OCI-LY3 (cell line): Measurements from ENCODE around the gene XPO5.
"Not testable (repeated sequence)": the region's sequence is repeated elsewhere in the genome, so short reads cannot be mapped to it uniquely, and the experiment has no call there.

ENCODE experiments used
- H2AFZ ChIP-seq: fragments of 200-600, 300-600 bp; shearing (Covaris generic); 2 replicates; pipeline ENCODE4 v1.6.0; 2014; ENCODE audit warnings: antibody characterized with exemption, low read depth, low read length
- H3K27ac ChIP-seq: fragments of 200-600, 300-600 bp; sonication (generic); 2 replicates; pipeline ENCODE4 v1.5.1; 2014; ENCODE audit warnings: mild to moderate bottlenecking, low read length, moderate library complexity, mixed read lengths
- H3K27me3 ChIP-seq: fragments of 200-600, 300-600 bp; sonication (generic); 2 replicates; pipeline ENCODE4 v1.6.1; 2014; ENCODE audit warnings: low read depth, low read length, mixed read lengths
- H3K36me3 ChIP-seq: fragments of 200-600, 300-600 bp; sonication (generic); replicated peaks from 2 replicates; pipeline ENCODE3; 2014; ENCODE audit warnings: low read depth, low read length, mixed read lengths
- H3K4me1 ChIP-seq: fragments of 300-600, 200-600 bp; sonication (generic); 2 replicates; pipeline ENCODE4 v1.6.1; 2014; ENCODE audit warnings: low read length, mixed read lengths
- H3K4me2 ChIP-seq: fragments of 200-600, 300-600 bp; sonication (generic); 2 replicates; pipeline ENCODE4 v1.6.1; 2014; ENCODE audit warnings: low read length, mixed read lengths
- H3K4me3 ChIP-seq: fragments of 300-600, 200-600 bp; sonication (generic); 2 replicates; pipeline ENCODE4 v1.5.1; 2014; ENCODE audit warnings: antibody characterized with exemption, mild to moderate bottlenecking, low read length, moderate library complexity
- H3K79me2 ChIP-seq: fragments of 300-600, 200-600 bp; shearing (Covaris generic); 2 replicates; pipeline ENCODE4 v1.6.1; 2014; ENCODE audit warnings: mild to moderate bottlenecking, low read length, mixed read lengths
- H3K9ac ChIP-seq: fragments of 300-600, 200-600 bp; shearing (Covaris generic); 2 replicates; pipeline ENCODE4 v1.6.0; 2014; ENCODE audit warnings: mild to moderate bottlenecking, low read length, moderate library complexity
- H3K9me3 ChIP-seq: fragments of 200-600, 300-600 bp; shearing (Covaris generic); 2 replicates; pipeline ENCODE4 v1.6.1; 2014; ENCODE audit warnings: low read length, mixed read lengths; ENCODE audit not compliant: insufficient read depth
- H4K20me1 ChIP-seq: fragments of 200-600, 300-600 bp; sonication (generic); 2 replicates; pipeline ENCODE4 v1.6.1; 2016; ENCODE audit warnings: low read length, mixed read lengths; ENCODE audit not compliant: insufficient read depth
- CTCF ChIP-seq: fragments of 200-600, 300-600 bp; sonication (generic); IDR thresholded peaks from 2 replicates; pipeline ENCODE4 v1.5.1; 2014; ENCODE audit warnings: antibody characterized with exemption, low read length, low read depth
- EZH2phosphoT487 ChIP-seq: fragments of 200-600 bp; shearing (Covaris generic); IDR thresholded peaks from 2 replicates; pipeline ENCODE4 v1.6.1; 2018; ENCODE audit warnings: antibody characterized with exemption, mixed run types, low read depth

Gene XPO5

GRCh38 chr6:43600595-43600994, 24.8 kb upstream of the XPO5 start:
- TF ChIP-seq EZH2phosphoT487: no peak
- no peak for TF ChIP-seq CTCF
- Histone ChIP-seq H3K27ac (no peak overlapping the region), H4K20me1 (no peaks in the 10 kb centered on the region), H3K9ac (no peak overlapping the region), H3K4me3 (no peak overlapping the region), H3K27me3 (no peaks in the 10 kb centered on the region), H3K4me1 (no peaks in the 10 kb centered on the region), H3K4me2 (no peak overlapping the region), H3K9me3 (no peaks in the 10 kb centered on the region), H3K36me3 (peaks cover 49% of the 10 kb centered on the region), H3K79me2 (no peaks in the 10 kb centered on the region), H2AFZ (no peak overlapping the region)

GRCh38 chr6:43593938-43594337, 18.1 kb upstream of the XPO5 start:
- TF ChIP-seq EZH2phosphoT487: no peak
- TF ChIP-seq CTCF: no peak
- H4K20me1 ChIP-seq: no peaks in the 10 kb centered on the region
- no peak overlapping the region for H3K9ac ChIP-seq
- no peaks in the 10 kb centered on the region; the same call in 1 of the 2 replicates for H3K79me2 ChIP-seq
- no peaks in the 10 kb centered on the region for H3K9me3 ChIP-seq
- no peak overlapping the region for H3K4me2 ChIP-seq
- no peaks in the 10 kb centered on the region for H3K27me3 ChIP-seq
- no peak overlapping the region for H3K27ac ChIP-seq
- no peaks in the 10 kb centered on the region for H3K4me1 ChIP-seq
- peaks cover 35% of the 10 kb centered on the region for H3K36me3 ChIP-seq
- no peak overlapping the region for H2AFZ ChIP-seq
- H3K4me3 ChIP-seq: no peak overlapping the region

- H3K27ac ChIP-seq, H4K20me1 ChIP-seq, H3K9me3 ChIP-seq, H3K79me2 ChIP-seq, H3K4me3 ChIP-seq, H3K4me1 ChIP-seq, H2AFZ ChIP-seq, H3K27me3 ChIP-seq, H3K9ac ChIP-seq, H3K4me2 ChIP-seq: not testable (repeated sequence)
- H3K36me3 ChIP-seq: peaks cover 54% of the 10 kb centered on the region
These were observed 13.7 kb upstream of the XPO5 start for GRCh38 chr6:43589564-43589963.

- no peak overlapping the region for H3K4me2 ChIP-seq
- H3K9ac ChIP-seq: no peak overlapping the region
- H3K79me2 ChIP-seq: no peaks in the 10 kb centered on the region; the same call in 1 of the 2 replicates
- no peaks in the 10 kb centered on the region for H3K9me3 ChIP-seq
- H2AFZ ChIP-seq: no peak overlapping the region
- H3K27me3 ChIP-seq: no peaks in the 10 kb centered on the region
- H4K20me1 ChIP-seq: peaks cover 4% of the 10 kb centered on the region; the same call in 1 of the 2 replicates
- H3K4me1 ChIP-seq: peaks cover 7% of the 10 kb centered on the region
- no peak for TF ChIP-seq CTCF
- TF ChIP-seq EZH2phosphoT487: no peak
- no peak overlapping the region for H3K4me3 ChIP-seq
- H3K27ac ChIP-seq: no peak overlapping the region
- peaks cover 66% of the 10 kb centered on the region for H3K36me3 ChIP-seq
These were observed 12.4 kb upstream of the XPO5 start for GRCh38 chr6:43588194-43588593.

GRCh38 chr6:43584892-43585570, 9.2 kb upstream of the XPO5 start:
- Histone ChIP-seq H2AFZ (no peak overlapping the region), H3K9ac (no peak overlapping the region), H3K79me2 (peaks cover 9% of the 10 kb centered on the region), H3K36me3 (peaks cover 64% of the 10 kb centered on the region), H3K27me3 (no peaks in the 10 kb centered on the region), H3K4me3 (no peak overlapping the region), H3K9me3 (no peaks in the 10 kb centered on the region), H4K20me1 (peaks cover 9% of the 10 kb centered on the region; the same call in 1 of the 2 replicates), H3K4me1 (peaks cover 11% of the 10 kb centered on the region), H3K27ac (no peak overlapping the region), H3K4me2 (no peak overlapping the region)
- TF ChIP-seq CTCF: no peak
- no peak for TF ChIP-seq EZH2phosphoT487
